IMR-90 (cell line): ENCODE data around the gene UBR1. TPM values are rescaled to one million over a fixed set of nuclear protein-coding genes. Genes with fewer than 3 reads are reported as not detected.

ENCODE experiments used
- ATAC-seq: fragments of 200-7000 bp; cut with Tn5 transposase; 2 replicates; pipeline ENCODE4 v1.9.1; 2020; ENCODE audit warnings: low read depth, mild to moderate bottlenecking, moderate library complexity
- BruUV-seq: library from RNA; stranded (reverse); fragments of 400-500 nt; replicated peaks from 2 replicates; lab custom pipeline; 2021; lab: Mats Ljungman, UMichigan
- CTCF ChIA-PET: fragments of 300-600 bp; formaldehyde crosslinking; extraction: SDS; loops from one replicate; lab custom pipeline; 2021; ENCODE audit warnings: antibody characterized with exemption; lab: Yijun Ruan, JAX
- POLR2A ChIA-PET: fragments of 300-600 bp; sonication (Branson Sonifier 250); formaldehyde crosslinking; loops from one replicate; lab custom pipeline; 2022; ENCODE audit warnings: antibody characterized with exemption; ENCODE audit not compliant: unreplicated experiment; lab: Charles Lee
- DNase-seq: peaks from one replicate; pipeline ENCODE4 v3.0.0; 2013
- H2AFZ ChIP-seq: replicated peaks from 2 replicates; pipeline ENCODE3; 2013; ENCODE audit warnings: low read length, mild to moderate bottlenecking; ENCODE audit not compliant: poor library complexity
- H2AK5ac ChIP-seq: 2 replicates; pipeline ENCODE4 v1.6.1; 2013; ENCODE audit warnings: low read depth, low read length, inconsistent platforms
- H2AK9ac ChIP-seq: replicated peaks from 2 replicates; pipeline ENCODE3; 2013; ENCODE audit warnings: mild to moderate bottlenecking, low read depth, low read length, moderate library complexity; ENCODE audit not compliant: poor library complexity
- H2BK120ac ChIP-seq: 2 replicates; pipeline ENCODE4 v1.6.1; 2013; ENCODE audit warnings: low read depth, low read length, inconsistent platforms
- H2BK15ac ChIP-seq: 3 replicates; pipeline ENCODE4 v1.6.1; 2013; ENCODE audit warnings: low read depth, low read length, inconsistent platforms
- H2BK20ac ChIP-seq: 2 replicates; pipeline ENCODE4 v1.6.1; 2013; ENCODE audit warnings: low read depth, mild to moderate bottlenecking, inconsistent platforms, low read length, moderate library complexity
- H2BK5ac ChIP-seq: 2 replicates; pipeline ENCODE4 v1.6.1; 2013; ENCODE audit warnings: mild to moderate bottlenecking, low read depth, low read length, inconsistent platforms; ENCODE audit not compliant: poor library complexity, severe bottlenecking
- H3K14ac ChIP-seq: replicated peaks from 2 replicates; pipeline ENCODE4 v1.6.1; 2013; ENCODE audit warnings: low read depth, low read length, inconsistent platforms
- H3K18ac ChIP-seq: 2 replicates; pipeline ENCODE4 v1.6.1; 2013; ENCODE audit warnings: low read depth, low read length, control low read depth
- H3K23ac ChIP-seq: 2 replicates; pipeline ENCODE4 v1.6.1; 2013; ENCODE audit warnings: low read depth, low read length, inconsistent platforms
- H3K27ac ChIP-seq: 2 replicates; pipeline ENCODE4 v1.5.1; 2013; ENCODE audit warnings: mild to moderate bottlenecking, control low read depth, low read length; ENCODE audit not compliant: insufficient read depth
- H3K27me3 ChIP-seq: 2 replicates; pipeline ENCODE4 v1.6.1; 2013; ENCODE audit warnings: low read length; ENCODE audit not compliant: control insufficient read depth, insufficient read depth
- H3K36me3 ChIP-seq: 2 replicates; pipeline ENCODE4 v1.6.1; 2013; ENCODE audit warnings: low read length, mixed read lengths; ENCODE audit not compliant: control insufficient read depth, insufficient read depth
- H3K4ac ChIP-seq: 2 replicates; pipeline ENCODE4 v1.6.1; 2013; ENCODE audit warnings: low read depth, low read length, inconsistent platforms
- H3K4me1 ChIP-seq: 2 replicates; pipeline ENCODE4 v1.6.1; 2013; ENCODE audit warnings: low read length, mixed read lengths; ENCODE audit not compliant: control insufficient read depth, insufficient read depth
- H3K4me2 ChIP-seq: 2 replicates; pipeline ENCODE4 v1.6.1; 2013; ENCODE audit warnings: low read depth, mild to moderate bottlenecking, control low read depth, low read length, moderate library complexity
- H3K4me3 ChIP-seq: 2 replicates; pipeline ENCODE4 v1.5.1; 2013; ENCODE audit warnings: low read depth, mild to moderate bottlenecking, control low read depth, low read length, moderate library complexity; ENCODE audit not compliant: insufficient read depth
- H3K56ac ChIP-seq: 2 replicates; pipeline ENCODE4 v1.6.1; 2013; ENCODE audit warnings: low read length, inconsistent platforms; ENCODE audit not compliant: insufficient read depth; ENCODE audit errors: extremely low read depth
- H3K79me1 ChIP-seq, 2 experiments: 2 replicates each; pipeline ENCODE4 v1.6.1; 2013; ENCODE audit warnings: low read length in 2 of 2, inconsistent platforms in 1 of 2, low read depth in 1 of 2
- H3K9ac ChIP-seq: 2 replicates; pipeline ENCODE4 v1.6.1; 2013; ENCODE audit warnings: low read depth, low read length, control low read depth
- H3K9me1 ChIP-seq: 2 replicates; pipeline ENCODE4 v1.6.1; 2013; ENCODE audit warnings: low read length, inconsistent platforms; ENCODE audit not compliant: insufficient read depth
- H3K9me3 ChIP-seq: 2 replicates; pipeline ENCODE4 v1.6.1; 2013; ENCODE audit warnings: low read length; ENCODE audit not compliant: control insufficient read depth, insufficient read depth
- H4K20me1 ChIP-seq: 2 replicates; pipeline ENCODE4 v1.6.1; 2013; ENCODE audit warnings: low read length, inconsistent platforms; ENCODE audit not compliant: insufficient read depth
- H4K5ac ChIP-seq: 2 replicates; pipeline ENCODE4 v1.6.1; 2013; ENCODE audit warnings: mild to moderate bottlenecking, low read depth, low read length, control low read depth
- H4K8ac ChIP-seq, 2 experiments: 2 replicates each; pipeline ENCODE4 v1.6.1; 2013; ENCODE audit warnings: low read depth in 2 of 2, low read length in 2 of 2, control low read depth in 1 of 2, inconsistent platforms in 1 of 2
- H4K91ac ChIP-seq: 2 replicates; pipeline ENCODE4 v1.6.1; 2013; ENCODE audit warnings: low read depth, low read length, inconsistent platforms; ENCODE audit not compliant: insufficient read depth
- BHLHE40 ChIP-seq: fragments of 150-350 bp; IDR thresholded peaks from 2 replicates; pipeline ENCODE4 v1.6.1; 2016; ENCODE audit warnings: mild to moderate bottlenecking, low read depth, low read length
- CTCF ChIP-seq: conservative IDR thresholded peaks from 2 replicates; pipeline ENCODE4 v1.5.1; 2012; ENCODE audit warnings: mild to moderate bottlenecking, low read depth, low read length, improper control_type of control experiment
- FOS ChIP-seq: fragments of 150-350 bp; IDR thresholded peaks from 2 replicates; pipeline ENCODE4 v1.6.1; 2016; ENCODE audit warnings: low read depth, low read length
- MAFK ChIP-seq: IDR thresholded peaks from 2 replicates; pipeline ENCODE4 v1.6.1; 2012; ENCODE audit warnings: low read depth, low read length, improper control_type of control experiment
- MXI1 ChIP-seq: IDR thresholded peaks from 2 replicates; pipeline ENCODE4 v1.6.1; 2012; ENCODE audit warnings: low read depth, mild to moderate bottlenecking, low read length, moderate library complexity, borderline replicate concordance
- NFE2L2 ChIP-seq: fragments of 150-350 bp; IDR thresholded peaks from 2 replicates; pipeline ENCODE4 v1.6.1; 2016; ENCODE audit warnings: low read depth, mild to moderate bottlenecking, low read length
- POLR2A ChIP-seq: IDR thresholded peaks from 2 replicates; pipeline ENCODE4 v1.6.1; 2012; ENCODE audit warnings: mild to moderate bottlenecking, low read depth, low read length
- RAD21 ChIP-seq: IDR thresholded peaks from 2 replicates; pipeline ENCODE4 v1.6.1; 2012; ENCODE audit warnings: low read length, improper control_type of control experiment
- RCOR1 ChIP-seq: IDR thresholded peaks from 2 replicates; pipeline ENCODE4 v1.6.1; 2012; ENCODE audit warnings: mild to moderate bottlenecking, low read length, improper control_type of control experiment; ENCODE audit not compliant: insufficient replicate concordance
- RFX5 ChIP-seq: IDR thresholded peaks from 2 replicates; pipeline ENCODE4 v1.8.0; 2012; ENCODE audit warnings: low read depth, mild to moderate bottlenecking, low read length, moderate library complexity
- SMC3 ChIP-seq: fragments of 150-350 bp; IDR thresholded peaks from 2 replicates; pipeline ENCODE4 v1.6.1; 2016; ENCODE audit warnings: low read depth, mild to moderate bottlenecking, antibody characterized with exemption, low read length, moderate library complexity
- WGBS, 2 experiments: methylation state at CpG; one replicate each; pipeline versions ENCODE4 v1.1.5 to v1.1.7; 2013; ENCODE audit warnings: missing lambda C conversion rate in 2 of 2; ENCODE audit not compliant: insufficient read length in 1 of 2; ENCODE audit errors: extremely low coverage in 2 of 2; 5-methylcytosine and 5-hydroxymethylcytosine counted together
- dilution Hi-C: fragments of 300-500 bp; cut with HindIII; formaldehyde crosslinking; loops from one replicate; pipeline ENCODE4 v1.14.3; 2018; ENCODE audit warnings: low sequenced_read_pairs; ENCODE audit not compliant: unreplicated experiment
- in situ Hi-C: fragments of 300-500 bp; cut with MboI; formaldehyde crosslinking; loops from 3 replicates; pipeline ENCODE4 v1.14.3; 2019; ENCODE audit warnings: low sequenced_read_pairs, inconsistent platforms, mixed read lengths
- intact Hi-C: fragments of 100-400 bp; cut with micrococcal nuclease; formaldehyde crosslinking; loops from 2 replicates; pipeline ENCODE4 v1.10.0; 2022
- polyA plus RNA-seq, 3 experiments: library from polyadenylated mRNA; depleted of rRNA; stranded (reverse); fragments of >200 nt; gene quantifications; 2 replicates each; pipeline ENCODE4 v1.2.3, GENCODE V29; 2012; ENCODE audit warnings: low replicate concordance in 1 of 3
- total RNA-seq: library from RNA; depleted of rRNA; stranded (reverse); fragments of >200 nt; gene quantifications from 2 replicates; pipeline ENCODE4 v1.2.3, GENCODE V29; 2012
- TF ChIP-seq, protein P1 (sequence below): fragments of 150-350 bp; IDR thresholded peaks from 2 replicates; pipeline ENCODE4 v1.6.1; 2017; ENCODE audit warnings: mild to moderate bottlenecking, antibody characterized with exemption, low read length, low read depth

UBR1 gene
- total and polyA plus RNA-seq, 2 of the 4 experiments (the other 2 are of a cell fraction): 6.5 to 30.1 TPM

GRCh38 chr15:43143203-43143941 lies 37.5 kb upstream of the UBR1 start:
- H3K9me1 ChIP-seq: no peaks in the 10 kb centered on the region
- H2BK5ac ChIP-seq: no peak overlapping the region
- in situ Hi-C loops: no loop called here
- no peak overlapping the region for H3K4ac ChIP-seq
- peaks cover 0 to 2% of the 10 kb centered on the region in 2 experiments; a peak in 1 of 4 replicates for H3K79me1 ChIP-seq
- H2AK5ac ChIP-seq: no peak overlapping the region
- H3K56ac ChIP-seq: no peak overlapping the region
- ChIA-PET CTCF (no interaction called here), POLR2A (no interaction called here)
- H2BK120ac ChIP-seq: no peak overlapping the region
- BruUV-seq: no TSS peak
- H3K14ac ChIP-seq: no peak overlapping the region
- no peaks in the 10 kb centered on the region for H3K4me1 ChIP-seq
- peaks cover 2% of the 10 kb centered on the region; the same call in 1 of the 2 replicates for H3K9me3 ChIP-seq
- no peak overlapping the region for H3K4me3 ChIP-seq
- no peak overlapping the region for H4K5ac ChIP-seq
- TF ChIP-seq FOS (no peak), RFX5 (no peak), RCOR1 (no peak), MXI1 (no peak), CTCF (no peak), RAD21 (no peak), BHLHE40 (no peak), SMC3 (no peak), NFE2L2 (no peak), MAFK (no peak), POLR2A (no peak)
- TF ChIP-seq, protein P1, sequence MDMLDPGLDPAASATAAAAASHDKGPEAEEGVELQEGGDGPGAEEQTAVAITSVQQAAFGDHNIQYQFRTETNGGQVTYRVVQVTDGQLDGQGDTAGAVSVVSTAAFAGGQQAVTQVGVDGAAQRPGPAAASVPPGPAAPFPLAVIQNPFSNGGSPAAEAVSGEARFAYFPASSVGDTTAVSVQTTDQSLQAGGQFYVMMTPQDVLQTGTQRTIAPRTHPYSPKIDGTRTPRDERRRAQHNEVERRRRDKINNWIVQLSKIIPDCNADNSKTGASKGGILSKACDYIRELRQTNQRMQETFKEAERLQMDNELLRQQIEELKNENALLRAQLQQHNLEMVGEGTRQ: no peak
- H3K18ac ChIP-seq: no peak overlapping the region
- no peak overlapping the region for H3K4me2 ChIP-seq
- no CpG with 5 or more reads among the region's 4 CpGs for WGBS, 2 experiments
- no peaks in the 10 kb centered on the region for H4K20me1 ChIP-seq
- dilution Hi-C loops: no loop called here
- DNase-seq (peak; percentile 16), ATAC-seq (no peak)
- H2BK20ac ChIP-seq: no peak overlapping the region
- no peak overlapping the region for H3K9ac ChIP-seq
- H3K27ac ChIP-seq: no peak overlapping the region
- H2BK15ac ChIP-seq: no peak overlapping the region
- no peak overlapping the region for H3K23ac ChIP-seq
- H3K27me3 ChIP-seq: no peaks in the 10 kb centered on the region
- H2AFZ ChIP-seq: no peak overlapping the region
- no peak overlapping the region for H2AK9ac ChIP-seq
- intact Hi-C loops: no loop called here
- H4K91ac ChIP-seq: no peak overlapping the region
- no peak overlapping the region for H4K8ac ChIP-seq
- peaks cover 14% of the 10 kb centered on the region for H3K36me3 ChIP-seq
